H1 (cell line): ENCODE data around the gene PTPRD.

Experiments used
- BACH1 ChIP-seq: IDR thresholded peaks from 2 replicates; pipeline ENCODE4 v1.6.1; 2012; ENCODE audit warnings: low read length, improper control_type of control experiment
- CEBPB ChIP-seq: IDR thresholded peaks from 2 replicates; pipeline ENCODE4 v1.6.1; 2012; ENCODE audit warnings: low read depth, low read length
- CREB1 ChIP-seq: IDR thresholded peaks from 2 replicates; pipeline ENCODE4 v1.6.1; 2012; ENCODE audit warnings: inconsistent platforms
- POLR2A ChIP-seq, 2 experiments: IDR thresholded peaks; 1 replicate in 1 of 2; 2 replicates in 1 of 2; pipeline ENCODE4 v1.6.1; 2011; ENCODE audit warnings: low read depth in 2 of 2, low read length in 2 of 2, mild to moderate bottlenecking in 2 of 2; ENCODE audit errors: control extremely low read depth in 1 of 2
- POLR2AphosphoS5 ChIP-seq: IDR thresholded peaks from 2 replicates; pipeline ENCODE4 v1.6.1; 2011; ENCODE audit warnings: low read depth, low read length
- RAD21 ChIP-seq, 2 experiments: IDR thresholded peaks in 1 of 2; conservative IDR thresholded peaks in 1 of 2; 2 replicates each; pipeline ENCODE4 v1.6.1; 2011; ENCODE audit warnings: low read depth in 2 of 2, low read length in 2 of 2, improper control_type of control experiment in 1 of 2, inconsistent platforms in 1 of 2, mild to moderate bottlenecking in 1 of 2, moderate library complexity in 1 of 2
- RFX5 ChIP-seq: IDR thresholded peaks from 2 replicates; pipeline ENCODE4 v1.6.1; 2011; ENCODE audit warnings: low read depth, low read length, improper control_type of control experiment, borderline replicate concordance
- RNF2 ChIP-seq: fragments of 200-900, 300-1000 bp; sonication (generic); IDR thresholded peaks from 2 replicates; pipeline ENCODE4 v1.7.1; 2016; ENCODE audit warnings: borderline replicate concordance, low read depth, mild to moderate bottlenecking, antibody characterized with exemption, low read length; ENCODE audit not compliant: poor library complexity, severe bottlenecking; ENCODE audit errors: missing control alignments
- SP2 ChIP-seq: IDR thresholded peaks from 2 replicates; pipeline ENCODE4 v1.6.1; 2012; ENCODE audit warnings: mild to moderate bottlenecking, low read length, inconsistent platforms
- SUZ12 ChIP-seq: fragments of 200-600 bp; sonication (generic); IDR thresholded peaks from 2 replicates; pipeline ENCODE4 v1.6.1; 2012; ENCODE audit warnings: mild to moderate bottlenecking, inconsistent platforms, low read length, moderate library complexity, mixed read lengths
- TEAD4 ChIP-seq: IDR thresholded peaks from 2 replicates; pipeline ENCODE4 v1.6.1; 2012; ENCODE audit warnings: low read depth, low read length, inconsistent platforms, mixed read lengths
- TF ChIP-seq, protein P1 (sequence below), 3 experiments: IDR thresholded peaks; 1 replicate in 2 of 3; 2 replicates in 1 of 3; pipeline versions ENCODE4 v1.5.1 to v1.6.1; 2011; ENCODE audit warnings: low read length in 3 of 3, mild to moderate bottlenecking in 3 of 3, inconsistent platforms in 2 of 3, low read depth in 1 of 3, moderate library complexity in 1 of 3; ENCODE audit not compliant: insufficient read depth in 1 of 3; ENCODE audit errors: control extremely low read depth in 1 of 3

DNA sequence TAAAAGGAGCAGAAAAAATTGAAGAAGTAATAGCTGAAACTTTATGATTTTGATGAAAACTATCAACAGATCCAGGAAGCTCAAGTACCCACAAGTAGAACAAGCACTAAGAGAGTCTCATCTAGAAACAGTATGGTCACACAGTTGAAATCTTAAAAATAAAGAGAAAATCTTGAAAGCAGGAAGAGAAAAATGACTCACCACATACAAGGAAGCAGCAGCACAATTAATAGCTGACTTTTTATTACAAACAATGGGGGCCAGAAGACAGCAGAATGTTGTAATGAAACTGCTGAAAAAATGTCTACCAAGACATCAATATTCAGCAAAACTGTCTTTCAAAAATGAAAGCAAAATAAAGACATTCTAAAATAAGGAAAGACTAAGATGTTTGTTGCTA is 1704.9 kb downstream of the PTPRD start:
- no peak for TF ChIP-seq CREB1
- no peak for TF ChIP-seq RAD21 (IDR thresholded peaks at IDR 0.05 in 1 of 2, conservative IDR thresholded peaks at IDR 0.05 in 1 of 2; ENCODE audit: low read depth in 2 of 2, low read length in 2 of 2)
- TF ChIP-seq CEBPB: no peak
- TF ChIP-seq RNF2: no peak
- no peak for TF ChIP-seq POLR2A (IDR thresholded peaks at IDR 0.05; ENCODE audit: control extremely low read depth in 1 of 2, low read depth in 2 of 2, low read length in 2 of 2)
- no peak for TF ChIP-seq BACH1
- TF ChIP-seq SP2: no peak
- no peak for TF ChIP-seq SUZ12
- TF ChIP-seq, protein P1, sequence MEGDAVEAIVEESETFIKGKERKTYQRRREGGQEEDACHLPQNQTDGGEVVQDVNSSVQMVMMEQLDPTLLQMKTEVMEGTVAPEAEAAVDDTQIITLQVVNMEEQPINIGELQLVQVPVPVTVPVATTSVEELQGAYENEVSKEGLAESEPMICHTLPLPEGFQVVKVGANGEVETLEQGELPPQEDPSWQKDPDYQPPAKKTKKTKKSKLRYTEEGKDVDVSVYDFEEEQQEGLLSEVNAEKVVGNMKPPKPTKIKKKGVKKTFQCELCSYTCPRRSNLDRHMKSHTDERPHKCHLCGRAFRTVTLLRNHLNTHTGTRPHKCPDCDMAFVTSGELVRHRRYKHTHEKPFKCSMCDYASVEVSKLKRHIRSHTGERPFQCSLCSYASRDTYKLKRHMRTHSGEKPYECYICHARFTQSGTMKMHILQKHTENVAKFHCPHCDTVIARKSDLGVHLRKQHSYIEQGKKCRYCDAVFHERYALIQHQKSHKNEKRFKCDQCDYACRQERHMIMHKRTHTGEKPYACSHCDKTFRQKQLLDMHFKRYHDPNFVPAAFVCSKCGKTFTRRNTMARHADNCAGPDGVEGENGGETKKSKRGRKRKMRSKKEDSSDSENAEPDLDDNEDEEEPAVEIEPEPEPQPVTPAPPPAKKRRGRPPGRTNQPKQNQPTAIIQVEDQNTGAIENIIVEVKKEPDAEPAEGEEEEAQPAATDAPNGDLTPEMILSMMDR (IDR thresholded peaks at IDR 0.05; ENCODE audit: control extremely low read depth in 1 of 3, insufficient read depth in 1 of 3, low read depth in 1 of 3, low read length in 3 of 3): no peak
- TF ChIP-seq RFX5: no peak
- no peak for TF ChIP-seq POLR2AphosphoS5
- no peak for TF ChIP-seq TEAD4
